HAP-1 (cell line): Measurements from ENCODE around the gene OR6A2.
"Not testable (repeated sequence)": the region's sequence is repeated elsewhere in the genome, so short reads cannot be mapped to it uniquely, and the experiment has no call there.

ENCODE experiments used
- DNase-seq, 2 experiments: peaks; one replicate each; pipeline ENCODE4 v3.0.0-alpha.2; 2016 to 2020; ENCODE audit warnings: low spot score in 2 of 2
- H3K27me3 ChIP-seq: fragments of 250-450 bp; sonication (Bioruptor Pico); 2 replicates; pipeline ENCODE4 v1.5.1; 2020; ENCODE audit warnings: low read depth, mild to moderate bottlenecking, moderate library complexity
- H3K36me3 ChIP-seq: fragments of 250-450 bp; sonication (Bioruptor Pico); replicated peaks from 2 replicates; pipeline ENCODE4 v1.5.1; 2020; ENCODE audit warnings: mild to moderate bottlenecking
- H3K4me1 ChIP-seq: fragments of 250-450 bp; sonication (Bioruptor Pico); 2 replicates; pipeline ENCODE4 v1.5.1; 2020; ENCODE audit warnings: mild to moderate bottlenecking
- H3K4me3 ChIP-seq: fragments of 250-450 bp; sonication (Bioruptor Pico); 2 replicates; pipeline ENCODE4 v1.5.1; 2020; ENCODE audit warnings: mild to moderate bottlenecking, moderate library complexity
- H3K9me3 ChIP-seq: fragments of 250-450 bp; sonication (Bioruptor Pico); 2 replicates; pipeline ENCODE4 v1.5.1; 2020; ENCODE audit warnings: mild to moderate bottlenecking, moderate library complexity
- in situ Hi-C: fragments of 300-500 bp; cut with MboI; formaldehyde crosslinking; loops from 3 replicates; pipeline ENCODE4 v1.14.3; 2020; ENCODE audit warnings: low sequenced_read_pairs, inconsistent platforms, mixed read lengths

OR6A2 gene

DNA sequence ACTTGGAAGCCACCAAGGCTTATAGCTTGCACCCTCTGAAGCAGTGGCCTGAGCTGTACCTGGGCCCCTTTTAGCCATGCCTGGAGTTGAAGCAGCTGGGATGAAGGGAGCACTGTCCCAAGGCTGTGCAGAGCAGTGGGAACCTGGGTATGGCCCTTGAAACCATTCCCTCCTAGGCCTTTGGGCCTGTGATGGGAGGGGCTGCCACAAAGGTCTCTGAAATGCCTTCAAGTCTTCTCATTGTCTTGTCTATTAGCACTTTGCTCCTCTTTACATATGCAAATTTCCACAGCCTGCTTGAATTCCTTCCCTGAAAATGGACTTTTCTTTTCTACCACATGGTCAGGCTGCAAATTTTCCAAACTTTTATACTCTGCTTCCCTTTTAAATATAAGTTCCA, 1.6 kb upstream of the OR6A2 start:
- in situ Hi-C loops, H3K9me3 ChIP-seq, H3K27me3 ChIP-seq, H3K36me3 ChIP-seq, H3K4me3 ChIP-seq, H3K4me1 ChIP-seq: not testable (repeated sequence)
- peak; percentile 22 to 27 for DNase-seq

GRCh38 chr11:6794639-6795038, 4.8 kb downstream of the OR6A2 start:
- no peak overlapping the region for H3K4me3 ChIP-seq
- no peaks in the 10 kb centered on the region for H3K4me1 ChIP-seq
- H3K36me3 ChIP-seq: no peaks in the 10 kb centered on the region
- no peaks in the 10 kb centered on the region for H3K27me3 ChIP-seq
- no peak for DNase-seq
- no peaks in the 10 kb centered on the region for H3K9me3 ChIP-seq
- in situ Hi-C loops: no loop called here

GRCh38 chr11:6790546-6790945, 8.9 kb downstream of the OR6A2 start:
- Histone ChIP-seq H3K4me1 (no peaks in the 10 kb centered on the region; the same call in 1 of the 2 replicates), H3K27me3 (0 out of 2 replicates have a peak, but pooled peaks cover 6% of the 10 kb centered on the region), H3K4me3 (no peak overlapping the region), H3K9me3 (no peaks in the 10 kb centered on the region), H3K36me3 (no peaks in the 10 kb centered on the region)
- in situ Hi-C loops: no loop called here
- DNase-seq: no peak

- H3K27me3 ChIP-seq: 0 out of 2 replicates have a peak, but pooled peaks cover 6% of the 10 kb centered on the region
- no peak for DNase-seq
- no peaks in the 10 kb centered on the region; the same call in 1 of the 2 replicates for H3K4me1 ChIP-seq
- no peaks in the 10 kb centered on the region for H3K36me3 ChIP-seq
- H3K9me3 ChIP-seq: no peaks in the 10 kb centered on the region
- in situ Hi-C loops: no loop called here
- H3K4me3 ChIP-seq: no peak within 1 kb of the TSS
Measured at GRCh38 chr11:6782720-6783119, 16.8 kb downstream of the OR6A2 start, which contains the start of gene OR2AG1. Gene OR2AG1 (plus strand): TSS chr11:6783020. CDS start chr11:6785038, 2,018 bp downstream.

GRCh38 chr11:6780829-6781228, 18.7 kb downstream of the OR6A2 start:
- H3K4me1 ChIP-seq: no peaks in the 10 kb centered on the region
- no peaks in the 10 kb centered on the region for H3K36me3 ChIP-seq
- no peaks in the 10 kb centered on the region for H3K9me3 ChIP-seq
- no peaks in the 10 kb centered on the region for H3K27me3 ChIP-seq
- DNase-seq: no peak
- in situ Hi-C loops: no loop called here
- no peak overlapping the region for H3K4me3 ChIP-seq

DNA sequence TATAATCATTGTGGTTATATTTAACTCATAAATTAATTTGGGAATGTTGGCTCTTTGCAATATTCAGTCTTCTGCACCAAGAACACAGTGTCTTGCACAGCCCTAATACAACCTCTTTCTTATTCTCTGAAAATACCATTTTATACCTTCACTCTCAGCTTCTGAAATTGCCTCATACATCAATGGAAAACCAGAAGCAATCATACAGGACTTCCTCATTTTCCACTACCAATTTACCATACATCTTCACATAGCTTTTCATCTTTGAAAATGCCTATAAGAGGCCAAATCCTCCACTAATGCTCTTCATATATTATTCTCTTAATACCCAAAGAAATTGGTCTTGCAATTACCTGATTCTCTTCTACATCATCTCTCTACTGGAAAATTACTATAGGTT, 21.0 kb downstream of the OR6A2 start:
- in situ Hi-C loops: no loop called here
- no peak for DNase-seq
- Histone ChIP-seq H3K4me1 (no peaks in the 10 kb centered on the region), H3K27me3 (no peaks in the 10 kb centered on the region), H3K4me3 (no peak overlapping the region), H3K9me3 (no peaks in the 10 kb centered on the region), H3K36me3 (no peaks in the 10 kb centered on the region)

- Histone ChIP-seq H3K9me3 (no peaks in the 10 kb centered on the region), H3K4me1 (no peaks in the 10 kb centered on the region), H3K4me3 (no peak within 1 kb of the TSS), H3K27me3 (no peaks in the 10 kb centered on the region), H3K36me3 (no peaks in the 10 kb centered on the region)
- no peak for DNase-seq
- in situ Hi-C loops: no loop called here
Measured at GRCh38 chr11:6771926-6772893, 27.3 kb downstream of the OR6A2 start, which contains the start of gene OR2AG2. Gene OR2AG2 (minus strand): TSS chr11:6771976. CDS start chr11:6768957, 3,019 bp downstream.

DNA sequence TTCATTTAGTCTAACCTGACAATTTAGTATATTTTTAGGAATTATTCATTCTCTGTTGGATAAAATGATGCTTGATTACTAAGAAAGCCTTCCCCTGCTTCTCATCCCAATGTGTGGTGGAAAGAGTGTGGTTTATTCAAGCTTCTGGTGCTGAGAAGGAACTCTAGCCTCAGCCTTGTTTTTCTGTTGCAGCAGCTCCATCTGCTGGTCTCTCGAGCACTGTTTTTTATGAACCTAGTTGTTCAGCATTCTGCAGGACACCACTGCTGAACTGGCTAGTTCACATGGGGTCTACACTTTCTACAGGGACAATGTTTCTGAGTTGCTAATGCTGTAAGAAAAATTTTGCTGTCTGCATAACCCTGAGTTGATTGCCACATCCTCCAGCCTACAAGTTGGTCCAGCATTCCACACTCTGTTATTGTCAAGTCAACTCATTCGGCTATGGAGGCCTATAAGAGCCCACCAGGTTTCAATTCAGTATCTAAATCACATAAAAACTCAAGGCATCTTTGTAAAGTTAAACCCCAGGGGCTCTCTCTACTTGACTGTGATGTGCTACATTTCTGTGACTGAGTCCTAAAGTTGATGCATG, 42.0 kb downstream of the OR6A2 start:
- Histone ChIP-seq H3K4me1 (no peaks in the 10 kb centered on the region), H3K9me3 (no peaks in the 10 kb centered on the region), H3K27me3 (peaks cover 5% of the 10 kb centered on the region), H3K4me3 (no peak overlapping the region), H3K36me3 (no peaks in the 10 kb centered on the region)
- DNase-seq: peak; percentile 54 to 55
- in situ Hi-C loops: no loop called here

DNA sequence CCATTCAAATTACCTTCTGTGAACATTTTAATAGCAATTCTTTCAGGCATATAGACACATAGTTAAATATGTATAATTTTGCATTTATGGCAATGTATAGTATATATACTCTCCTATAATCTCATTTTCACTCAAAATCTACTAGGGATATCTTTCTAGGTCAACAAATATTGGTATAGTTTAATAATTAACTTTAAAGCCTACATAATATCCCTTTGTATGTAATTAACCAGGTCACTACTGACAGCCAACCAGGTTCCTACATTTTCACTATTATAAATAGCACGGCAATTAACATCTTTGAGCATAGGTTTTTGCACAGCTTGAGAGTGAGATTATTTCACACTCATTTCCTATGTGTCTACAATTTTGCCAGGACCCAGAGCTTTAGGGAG, 43.5 kb downstream of the OR6A2 start:
- no peak for DNase-seq
- Histone ChIP-seq H3K4me3 (no peak overlapping the region), H3K36me3 (no peaks in the 10 kb centered on the region), H3K4me1 (no peaks in the 10 kb centered on the region), H3K27me3 (no peaks in the 10 kb centered on the region; the same call in 1 of the 2 replicates), H3K9me3 (no peaks in the 10 kb centered on the region)
- in situ Hi-C loops: no loop called here

DNA sequence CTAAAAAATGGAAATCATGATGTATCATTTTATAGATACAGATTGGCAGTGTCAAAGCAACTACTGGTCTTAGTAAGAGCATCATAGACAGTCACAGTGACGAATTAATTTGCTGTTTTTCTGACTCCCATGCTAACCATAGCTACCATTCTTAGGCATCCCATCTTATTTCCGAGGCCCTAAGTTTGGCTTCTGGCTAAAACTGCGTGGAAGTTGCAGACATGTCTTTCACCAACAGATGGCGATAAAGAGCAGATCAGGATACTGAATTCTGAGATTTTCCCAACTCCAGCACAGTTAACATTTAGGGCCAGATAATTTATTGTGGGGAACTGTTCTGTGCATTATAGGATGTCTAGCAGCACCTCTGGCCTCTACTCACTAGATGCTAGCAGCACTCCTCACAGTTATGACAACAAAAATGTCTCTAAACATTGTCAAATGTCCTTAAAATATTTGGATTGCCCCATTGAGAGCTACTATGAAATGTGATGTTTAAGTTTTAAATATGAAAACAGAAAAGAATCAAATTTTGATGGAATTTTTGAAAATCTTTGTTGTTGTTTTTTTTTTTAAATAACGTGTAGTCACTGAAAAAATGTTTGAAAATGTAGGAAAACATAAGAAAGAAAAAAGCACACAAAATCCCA, 44.1 kb downstream of the OR6A2 start:
- Histone ChIP-seq H3K4me1 (no peaks in the 10 kb centered on the region), H3K27me3 (no peaks in the 10 kb centered on the region; the same call in 1 of the 2 replicates), H3K36me3 (no peaks in the 10 kb centered on the region), H3K9me3 (no peaks in the 10 kb centered on the region), H3K4me3 (no peak overlapping the region)
- in situ Hi-C loops: no loop called here
- DNase-seq: peak in 1 of 2 experiments; percentile 50

DNA sequence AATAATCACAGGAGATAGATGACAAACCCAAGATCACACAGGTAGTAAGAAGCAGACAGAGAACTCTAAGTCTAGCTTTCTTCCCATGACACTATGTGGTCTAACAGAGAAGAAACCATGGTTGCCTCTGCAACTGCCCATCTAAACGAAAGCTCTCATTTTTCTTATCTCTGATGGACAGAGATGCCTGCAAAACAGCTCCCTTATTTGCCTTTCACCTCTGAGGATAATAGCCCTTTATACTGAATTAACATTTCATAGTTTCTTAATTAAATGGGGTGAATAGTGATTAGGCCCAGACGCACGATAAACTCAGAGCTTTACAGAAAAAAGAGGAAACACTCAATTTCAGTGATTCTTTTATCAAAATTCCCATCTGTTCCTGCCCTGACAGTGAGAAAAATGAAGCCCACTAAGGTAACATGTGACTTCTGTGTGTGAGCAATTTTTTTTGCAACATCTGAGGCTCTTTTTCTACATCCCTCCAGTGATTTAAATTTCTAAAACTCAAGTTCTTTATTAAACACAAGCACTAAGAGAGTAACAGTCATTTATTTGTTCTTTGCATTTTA, 52.3 kb downstream of the OR6A2 start:
- no peaks in the 10 kb centered on the region for H3K36me3 ChIP-seq
- H3K4me3 ChIP-seq: no peak overlapping the region
- H3K4me1 ChIP-seq: no peaks in the 10 kb centered on the region
- in situ Hi-C loops: no loop called here
- H3K9me3 ChIP-seq: no peaks in the 10 kb centered on the region
- peaks cover 2% of the 10 kb centered on the region; the same call in 1 of the 2 replicates for H3K27me3 ChIP-seq
- DNase-seq: no peak

GRCh38 chr11:6746626-6747025, 52.9 kb downstream of the OR6A2 start:
- no peaks in the 10 kb centered on the region for H3K36me3 ChIP-seq
- no peaks in the 10 kb centered on the region for H3K4me1 ChIP-seq
- DNase-seq: no peak
- H3K4me3 ChIP-seq: no peak overlapping the region
- H3K27me3 ChIP-seq: peaks cover 2% of the 10 kb centered on the region; the same call in 1 of the 2 replicates
- in situ Hi-C loops: no loop called here
- no peaks in the 10 kb centered on the region for H3K9me3 ChIP-seq

DNA sequence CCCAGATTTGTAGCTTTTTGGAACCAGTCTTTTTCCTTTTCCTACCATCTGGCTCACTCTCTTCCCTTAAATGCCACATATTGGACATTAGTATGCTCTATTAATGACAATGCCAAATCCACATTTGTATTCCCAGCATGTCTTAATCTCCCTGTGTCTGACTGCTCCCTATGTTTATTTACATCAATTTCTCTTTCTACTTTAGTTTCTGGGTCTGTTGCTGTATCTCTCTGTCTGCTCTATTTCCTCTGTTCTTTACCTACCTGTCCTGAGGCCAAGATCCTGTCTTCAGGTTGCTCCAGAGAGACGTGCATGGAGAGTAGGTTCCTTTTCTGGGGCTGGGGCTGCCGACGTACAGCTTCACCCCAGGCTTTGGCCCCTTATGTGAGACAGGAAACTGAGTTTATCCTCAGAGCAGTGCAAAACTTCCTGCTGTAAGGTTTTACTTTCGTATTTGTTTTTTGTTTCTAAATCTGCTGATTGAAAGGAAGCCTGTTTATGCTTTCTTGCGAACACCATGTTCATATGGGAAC, 53.3 kb downstream of the OR6A2 start:
- H3K36me3 ChIP-seq: no peaks in the 10 kb centered on the region
- in situ Hi-C loops: no loop called here
- DNase-seq: no peak
- peaks cover 2% of the 10 kb centered on the region; the same call in 1 of the 2 replicates for H3K27me3 ChIP-seq
- no peak overlapping the region for H3K4me3 ChIP-seq
- no peaks in the 10 kb centered on the region for H3K9me3 ChIP-seq
- H3K4me1 ChIP-seq: no peaks in the 10 kb centered on the region
